Measurements from ENCODE around the gene ETNK2. TPM values are rescaled to one million over a fixed set of nuclear protein-coding genes. Genes with fewer than 3 reads are reported as not detected.
"Not testable (repeated sequence)": the region's sequence is repeated elsewhere in the genome, so short reads cannot be mapped to it uniquely, and the experiment has no call there.

ETNK2 gene
- total RNA-seq, 2 donors from 2014 or later, result 25.3 to 84.5 TPM

GRCh38 chr1:204092632-204093420, 59.0 kb downstream of the ETNK2 start:
- WGBS, result 76% methylated on average over 12 of the region's 12 CpGs
- Histone ChIP-seq H3K4me3 (no peak overlapping the region), H3K27ac (peak overlapping the region; percentile 26 to 33), H3K9me3 (no peaks in the 10 kb centered on the region), H3K27me3 (replicated peaks; ENCODE audit: insufficient read depth) (no peaks in the 10 kb centered on the region), H3K4me1 (replicated peaks) (peaks cover 36% of the 10 kb centered on the region), H3K36me3 (no peaks in the 10 kb centered on the region)
- intact Hi-C loops (cut with DNase I), result no loop called here
- DNase-seq (ENCODE audit: low spot score), result no peak
- TF ChIP-seq POLR2A (IDR thresholded peaks at IDR 0.05) (no peak), POLR2AphosphoS5 (IDR thresholded peaks at IDR 0.05) (no peak)
- TF ChIP-seq, protein P1, sequence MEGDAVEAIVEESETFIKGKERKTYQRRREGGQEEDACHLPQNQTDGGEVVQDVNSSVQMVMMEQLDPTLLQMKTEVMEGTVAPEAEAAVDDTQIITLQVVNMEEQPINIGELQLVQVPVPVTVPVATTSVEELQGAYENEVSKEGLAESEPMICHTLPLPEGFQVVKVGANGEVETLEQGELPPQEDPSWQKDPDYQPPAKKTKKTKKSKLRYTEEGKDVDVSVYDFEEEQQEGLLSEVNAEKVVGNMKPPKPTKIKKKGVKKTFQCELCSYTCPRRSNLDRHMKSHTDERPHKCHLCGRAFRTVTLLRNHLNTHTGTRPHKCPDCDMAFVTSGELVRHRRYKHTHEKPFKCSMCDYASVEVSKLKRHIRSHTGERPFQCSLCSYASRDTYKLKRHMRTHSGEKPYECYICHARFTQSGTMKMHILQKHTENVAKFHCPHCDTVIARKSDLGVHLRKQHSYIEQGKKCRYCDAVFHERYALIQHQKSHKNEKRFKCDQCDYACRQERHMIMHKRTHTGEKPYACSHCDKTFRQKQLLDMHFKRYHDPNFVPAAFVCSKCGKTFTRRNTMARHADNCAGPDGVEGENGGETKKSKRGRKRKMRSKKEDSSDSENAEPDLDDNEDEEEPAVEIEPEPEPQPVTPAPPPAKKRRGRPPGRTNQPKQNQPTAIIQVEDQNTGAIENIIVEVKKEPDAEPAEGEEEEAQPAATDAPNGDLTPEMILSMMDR (IDR thresholded peaks at IDR 0.05), result no peak

- H3K36me3 ChIP-seq, result no peaks in the 10 kb centered on the region
- peaks cover 46% of the 10 kb centered on the region for H3K4me1 ChIP-seq (replicated peaks)
- H3K27me3 ChIP-seq (replicated peaks; ENCODE audit: insufficient read depth), result no peaks in the 10 kb centered on the region
- no peak for TF ChIP-seq POLR2A (IDR thresholded peaks at IDR 0.05)
- TF ChIP-seq, protein P1 (IDR thresholded peaks at IDR 0.05), result no peak
- no peak for TF ChIP-seq POLR2AphosphoS5 (IDR thresholded peaks at IDR 0.05)
- no peak overlapping the region for H3K4me3 ChIP-seq
- H3K27ac ChIP-seq, result peak overlapping the region; percentile 98
- intact Hi-C loops (cut with DNase I), result no loop called here
- H3K9me3 ChIP-seq, result no peaks in the 10 kb centered on the region
- WGBS, result 81% methylated on average over 5 of the region's 5 CpGs
- DNase-seq (ENCODE audit: low spot score), result no peak
These were observed 60.0 kb downstream of the ETNK2 start for GRCh38 chr1:204091787-204092312.

DNA sequence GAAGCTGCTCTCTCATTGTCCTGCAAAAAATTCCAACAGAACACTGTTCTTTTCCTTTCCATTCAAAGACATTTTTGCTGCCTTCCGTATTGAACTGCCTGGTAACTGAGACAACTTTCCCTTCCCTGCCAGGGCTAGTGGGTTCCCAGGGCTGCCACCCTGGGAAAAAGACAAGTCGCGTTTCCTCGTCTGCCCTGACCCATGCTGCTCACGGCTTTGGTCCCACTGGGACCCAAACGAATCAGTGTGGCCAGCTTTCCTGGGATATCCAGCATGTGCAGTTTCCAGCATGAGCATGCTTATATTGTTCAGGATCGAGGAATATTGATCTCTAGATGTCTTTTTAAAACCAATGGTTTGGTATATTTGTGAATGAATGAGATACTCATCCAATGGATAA, 60.8 kb downstream of the ETNK2 start:
- Histone ChIP-seq H3K36me3 (no peaks in the 10 kb centered on the region), H3K4me3 (no peak overlapping the region), H3K27me3 (replicated peaks; ENCODE audit: insufficient read depth) (no peaks in the 10 kb centered on the region), H3K27ac (peak overlapping the region; percentile 98), H3K9me3 (no peaks in the 10 kb centered on the region), H3K4me1 (replicated peaks) (peaks cover 54% of the 10 kb centered on the region)
- 84% methylated on average over 7 of the region's 7 CpGs for WGBS
- no peak for DNase-seq (ENCODE audit: low spot score)
- TF ChIP-seq, protein P1 (IDR thresholded peaks at IDR 0.05), result no peak
- TF ChIP-seq POLR2AphosphoS5 (IDR thresholded peaks at IDR 0.05), result no peak
- TF ChIP-seq POLR2A (IDR thresholded peaks at IDR 0.05), result no peak
- intact Hi-C loops (cut with DNase I), result no loop called here

- H3K4me1 ChIP-seq (replicated peaks), result peaks cover 60% of the 10 kb centered on the region
- WGBS, result 93% methylated on average over 3 of the region's 3 CpGs
- intact Hi-C loops (cut with DNase I); H3K4me3 ChIP-seq; H3K9me3 ChIP-seq; H3K36me3 ChIP-seq; DNase-seq (ENCODE audit: low spot score); H3K27me3 ChIP-seq (replicated peaks; ENCODE audit: insufficient read depth): not testable (repeated sequence)
- peak overlapping the region; percentile 98 for H3K27ac ChIP-seq
These were observed 61.7 kb downstream of the ETNK2 start for GRCh38 chr1:204090132-204090531.

- H3K27ac ChIP-seq, result peak overlapping the region; percentile 98
- peak; percentile 96 for DNase-seq (ENCODE audit: low spot score)
- TF ChIP-seq POLR2A (IDR thresholded peaks at IDR 0.05) (no peak), POLR2AphosphoS5 (IDR thresholded peaks at IDR 0.05) (peak; percentile 97)
- TF ChIP-seq, protein P1 (IDR thresholded peaks at IDR 0.05), result peak in 2 of 4 experiments; percentile 9 to 46
- H3K36me3 ChIP-seq, result no peaks in the 10 kb centered on the region
- no peaks in the 10 kb centered on the region for H3K27me3 ChIP-seq (replicated peaks; ENCODE audit: insufficient read depth)
- peak overlapping the region in 1 of 2 donors; percentile 26 for H3K4me3 ChIP-seq
- H3K4me1 ChIP-seq (replicated peaks), result peaks cover 67% of the 10 kb centered on the region
- intact Hi-C loops (cut with DNase I), result loop anchor here (2.0 kb wide), 1 partner anchor 14 kb away; no protein-coding TSS in a partner anchor
- no peaks in the 10 kb centered on the region for H3K9me3 ChIP-seq
- WGBS, result 7% methylated on average over 15 of the region's 15 CpGs
These were observed 62.6 kb downstream of the ETNK2 start for GRCh38 chr1:204089044-204089751.
